AG08395 (cell line): ENCODE measurements around the gene TMEM254.
"Not testable (repeated sequence)": the region's sequence is repeated elsewhere in the genome, so short reads cannot be mapped to it uniquely, and the experiment has no call there.

ENCODE experiments used
- DNase-seq: peaks from one replicate; pipeline ENCODE4 v3.0.0; 2012; ENCODE audit warnings: mixed read lengths, low spot score

Gene TMEM254

DNA sequence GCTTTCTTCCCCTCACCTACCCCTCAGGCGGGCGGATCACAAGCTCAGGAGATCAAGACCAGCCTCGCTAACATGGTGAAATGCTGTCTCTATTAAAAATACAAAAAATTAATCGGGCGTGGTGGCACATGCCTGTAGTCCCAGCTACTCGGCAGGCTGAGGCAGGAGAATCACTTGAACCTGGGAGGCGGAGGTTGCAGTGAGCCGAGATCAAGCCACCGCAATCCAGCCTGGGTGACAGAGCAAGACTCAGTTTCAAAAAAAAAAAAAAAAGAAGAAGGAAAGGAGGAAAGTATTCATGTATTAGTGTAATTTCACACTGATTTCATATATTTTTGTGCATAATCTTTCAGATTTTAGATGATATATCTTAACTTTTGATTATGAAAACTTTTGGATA, 55.2 kb downstream of the TMEM254 start:
- DNase-seq: not testable (repeated sequence)

DNA sequence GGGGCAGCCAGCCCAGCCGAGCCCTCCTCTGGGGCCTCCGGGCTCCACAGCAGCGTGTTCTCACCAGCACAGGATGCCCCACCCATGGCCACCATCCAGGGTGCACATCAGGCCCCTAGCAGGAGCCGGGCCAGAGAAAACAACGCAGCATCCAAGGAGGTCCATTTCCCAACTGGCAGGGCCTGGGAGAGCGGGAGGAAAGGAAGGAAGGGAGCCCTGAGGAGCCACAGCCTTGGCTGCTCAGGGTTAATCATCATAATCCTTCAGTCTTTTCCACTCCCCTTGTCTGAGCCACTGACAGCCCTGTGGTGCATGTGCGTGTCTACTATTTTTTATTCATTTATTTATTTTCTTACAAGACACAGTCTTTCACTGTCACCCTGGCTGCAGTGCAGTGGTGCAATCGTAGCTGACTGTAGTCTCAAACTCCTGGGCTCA, 57.7 kb downstream of the TMEM254 start:
- DNase-seq: peak; percentile 80

DNA sequence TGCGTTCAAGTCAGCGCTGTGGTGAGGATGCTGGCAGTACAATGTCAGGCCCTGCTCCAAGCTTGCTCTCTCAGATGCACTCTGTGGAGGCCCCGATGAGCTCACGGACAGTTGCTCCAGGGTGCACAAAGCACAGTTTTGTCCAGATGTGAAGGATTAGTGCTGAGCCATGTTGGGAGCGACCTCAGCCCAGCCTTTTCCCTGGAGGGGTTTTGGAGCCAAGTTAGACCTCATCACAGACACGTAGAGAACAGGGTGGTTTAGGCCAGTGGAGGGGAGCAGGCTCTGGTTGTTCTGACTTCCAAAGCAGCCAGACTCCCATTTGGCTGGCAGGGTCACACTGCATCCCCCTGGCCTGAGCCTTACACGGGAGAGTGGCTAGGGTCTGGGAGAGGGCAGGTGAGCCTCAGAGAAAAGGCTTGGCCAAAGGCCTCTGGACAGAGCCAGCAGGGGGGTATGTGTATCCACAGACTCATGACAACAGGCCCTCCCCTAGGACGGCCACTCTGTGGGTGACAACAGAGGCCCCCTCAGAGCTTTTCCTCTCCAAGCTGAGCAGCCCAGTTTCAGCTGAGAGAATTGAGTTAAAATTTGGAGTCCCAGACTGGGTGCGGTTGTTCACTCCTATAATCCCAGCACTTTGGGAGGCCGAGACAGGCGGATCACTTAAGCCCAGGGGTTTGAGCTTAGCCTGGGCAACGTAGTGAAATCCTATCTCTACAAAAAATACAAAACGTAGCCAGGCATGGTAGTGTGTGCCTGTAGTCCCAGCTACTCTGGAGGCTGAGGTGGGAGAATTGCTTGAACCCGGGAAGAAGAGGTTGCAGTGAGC, 58.8 kb downstream of the TMEM254 start:
- peak; percentile 56 for DNase-seq

DNA sequence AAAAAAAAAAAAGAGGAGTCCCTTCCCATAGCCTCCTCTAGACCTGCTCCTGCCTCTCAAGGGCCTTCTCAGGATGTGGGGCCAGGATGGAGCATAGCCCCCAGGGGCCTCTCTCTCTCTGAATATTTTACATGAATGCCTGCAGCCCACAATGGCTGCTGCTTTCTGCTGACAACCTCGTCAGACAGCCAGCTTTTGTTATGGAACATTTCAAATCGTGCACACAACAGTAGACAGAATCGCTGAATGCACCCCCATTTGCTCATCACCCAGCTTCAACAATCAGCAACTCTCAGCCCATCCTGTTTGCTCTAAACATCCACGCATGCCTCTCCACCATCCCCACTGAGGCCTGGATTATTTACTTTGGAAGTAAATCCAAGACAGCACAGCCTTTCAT, 59.5 kb downstream of the TMEM254 start:
- no peak for DNase-seq

DNA sequence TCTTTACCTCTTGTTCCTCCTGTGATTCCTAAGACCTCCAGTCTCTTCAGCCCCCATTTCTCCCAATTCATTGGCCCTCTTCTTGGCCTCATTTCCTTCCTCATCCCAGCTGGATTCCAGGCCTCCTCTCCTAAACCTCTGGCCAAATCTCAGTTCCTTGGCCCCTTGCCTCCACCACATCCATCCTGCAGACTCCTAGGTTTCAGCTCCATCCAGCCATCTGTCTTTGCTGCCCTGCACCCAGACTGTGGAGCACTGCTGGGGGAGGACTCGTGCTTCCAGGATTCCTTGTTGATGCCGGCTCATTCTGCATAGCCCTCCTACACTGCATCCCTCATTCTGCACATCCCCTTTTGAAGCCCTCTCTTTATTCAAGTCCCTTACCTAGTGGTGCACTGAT, 60.8 kb downstream of the TMEM254 start:
- DNase-seq: no peak

DNA sequence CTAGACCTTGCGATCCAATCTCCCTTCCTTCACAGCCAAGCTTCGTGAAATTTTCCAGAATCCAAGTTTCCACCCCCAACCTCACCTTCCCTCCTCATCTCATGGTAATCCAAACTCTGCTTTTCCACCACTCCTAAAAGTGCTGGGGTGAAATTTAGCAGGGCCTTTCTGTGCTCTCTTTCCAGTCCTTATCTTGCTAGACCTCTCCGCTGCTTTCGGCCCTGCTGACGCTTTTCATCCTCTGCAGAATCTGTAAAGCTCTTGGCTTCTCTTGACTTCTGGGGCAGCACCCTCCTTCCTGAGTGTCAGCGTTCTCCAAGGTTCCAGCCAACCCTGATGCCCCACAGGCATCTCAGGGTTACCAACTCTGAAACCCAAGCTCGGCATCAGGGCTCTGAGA, 61.8 kb downstream of the TMEM254 start:
- no peak for DNase-seq

DNA sequence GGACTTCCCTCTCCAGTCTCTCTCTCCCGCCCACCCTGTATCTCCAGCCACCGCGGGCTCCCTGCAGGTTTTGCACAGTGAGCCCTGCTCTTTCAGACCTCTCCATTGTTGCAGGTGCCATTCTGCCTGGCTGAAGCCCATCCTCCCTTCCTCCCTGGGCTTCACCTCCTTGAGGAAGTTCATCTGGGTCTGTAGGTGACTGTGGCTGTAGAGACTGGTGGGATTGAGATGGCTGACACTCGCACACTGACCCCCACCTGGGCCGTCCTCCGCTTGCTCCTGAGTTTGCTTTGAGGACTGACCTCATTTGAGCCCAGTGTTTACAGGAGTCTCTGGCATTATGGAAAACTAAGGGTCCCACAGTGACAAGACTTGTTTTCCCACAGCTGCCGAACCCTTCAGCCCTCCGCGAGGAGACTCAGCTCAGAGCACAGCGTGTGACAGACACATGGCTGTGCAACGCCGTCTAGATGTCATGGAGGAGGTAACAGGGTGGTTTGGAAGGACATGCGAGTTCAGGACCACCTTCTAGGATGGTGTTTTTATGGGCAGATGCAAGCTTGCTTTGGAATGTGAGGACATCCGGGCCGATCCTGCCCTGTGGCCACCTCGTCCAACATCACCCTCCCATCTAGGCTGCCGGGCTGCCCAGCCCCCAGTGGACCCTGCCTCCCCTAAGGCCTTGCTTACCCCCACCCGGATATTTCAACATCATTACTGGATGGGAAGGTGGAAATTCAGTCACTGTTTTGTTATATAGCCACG, 63.4 kb downstream of the TMEM254 start:
- DNase-seq: no peak
